NCI-H128 (cell line): ENCODE data around the gene AHCY.
A peak's percentile ranks its signal among the peaks of the same experiment; 100 is the strongest.

ENCODE experiments used
- DNase-seq: peaks from one replicate; lab custom pipeline; 2025; ENCODE audit not compliant: unreplicated experiment; lab: John Stamatoyannopoulos, UW

AHCY gene

DNA sequence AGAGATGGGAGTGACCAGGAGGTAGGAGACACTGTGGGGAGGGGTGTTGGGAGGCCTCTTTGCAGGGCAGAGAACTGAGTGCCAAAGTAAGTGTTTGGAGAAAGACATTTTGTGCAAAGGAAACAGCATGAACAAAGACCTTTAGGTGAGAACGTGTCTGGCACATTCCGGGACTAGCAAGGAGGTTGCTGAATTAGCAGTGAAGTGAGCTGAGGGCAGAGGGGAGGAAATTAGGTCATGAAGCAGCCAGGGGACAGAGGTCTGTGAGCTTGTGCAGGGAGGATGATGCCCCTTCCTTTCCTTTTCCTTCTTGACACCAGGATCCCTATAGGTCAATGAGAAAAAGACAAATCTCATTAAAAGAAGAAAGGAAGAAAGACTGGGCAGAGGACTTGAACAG lies 21.4 kb upstream of the AHCY start:
- no peak for DNase-seq

DNA sequence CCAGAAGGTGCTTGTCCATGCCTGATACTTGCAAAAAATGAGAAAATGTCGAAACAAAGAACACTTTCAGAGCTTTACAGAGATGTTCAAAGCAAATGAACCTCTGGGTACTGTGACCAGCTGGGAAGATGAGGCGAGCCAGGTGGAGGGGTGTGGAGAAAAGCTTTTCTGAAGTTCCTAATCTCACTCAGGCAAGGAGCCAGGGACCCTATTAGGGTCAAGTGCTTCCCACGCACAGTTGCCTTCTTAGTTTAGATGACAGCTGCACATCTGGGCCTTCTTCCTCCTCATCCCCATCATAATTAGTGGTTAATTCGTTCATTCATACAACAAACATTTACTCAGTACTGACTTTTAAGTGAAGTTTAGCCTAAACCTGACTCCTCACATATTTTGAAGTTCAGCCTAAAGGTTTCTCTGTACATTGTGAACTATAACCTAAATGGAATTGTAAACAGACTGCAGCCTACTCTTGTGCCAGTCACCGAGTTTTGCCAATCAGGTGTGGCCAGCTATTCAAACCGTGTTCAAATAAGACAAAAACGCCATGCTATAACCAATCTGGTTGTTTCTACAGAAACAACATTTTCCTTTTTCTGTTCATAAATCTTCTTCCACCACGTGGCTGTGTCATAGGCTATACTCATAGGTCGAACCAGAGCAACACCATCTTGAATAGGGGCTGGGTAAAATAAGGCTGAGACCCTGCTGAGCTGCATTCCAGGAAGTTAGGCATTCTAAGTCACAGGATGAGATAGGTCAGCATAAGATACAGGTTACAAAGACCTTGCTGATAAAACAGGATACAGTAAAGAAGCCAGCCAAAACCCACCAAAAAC lies 19.3 kb upstream of the AHCY start:
- DNase-seq = no peak

DNA sequence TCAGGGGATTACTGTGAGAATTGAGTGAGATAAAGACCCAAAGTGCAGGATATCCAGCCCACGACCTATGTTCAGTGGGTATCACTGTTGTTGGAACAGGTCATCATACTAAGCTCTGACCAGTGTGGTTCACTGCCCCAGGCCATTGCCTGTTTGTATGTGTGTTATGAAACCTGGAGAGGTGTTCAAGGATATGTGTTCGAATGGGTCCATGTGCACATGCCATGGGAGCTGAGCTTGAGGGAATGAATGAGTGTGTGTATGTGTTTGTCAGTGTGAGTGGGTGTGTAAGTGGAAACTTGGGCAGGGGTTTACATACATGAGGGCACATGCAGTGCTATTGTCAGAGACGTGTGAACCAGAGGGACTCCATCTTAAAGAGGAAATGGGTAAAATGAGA lies 17.7 kb upstream of the AHCY start:
- DNase-seq = no peak

DNA sequence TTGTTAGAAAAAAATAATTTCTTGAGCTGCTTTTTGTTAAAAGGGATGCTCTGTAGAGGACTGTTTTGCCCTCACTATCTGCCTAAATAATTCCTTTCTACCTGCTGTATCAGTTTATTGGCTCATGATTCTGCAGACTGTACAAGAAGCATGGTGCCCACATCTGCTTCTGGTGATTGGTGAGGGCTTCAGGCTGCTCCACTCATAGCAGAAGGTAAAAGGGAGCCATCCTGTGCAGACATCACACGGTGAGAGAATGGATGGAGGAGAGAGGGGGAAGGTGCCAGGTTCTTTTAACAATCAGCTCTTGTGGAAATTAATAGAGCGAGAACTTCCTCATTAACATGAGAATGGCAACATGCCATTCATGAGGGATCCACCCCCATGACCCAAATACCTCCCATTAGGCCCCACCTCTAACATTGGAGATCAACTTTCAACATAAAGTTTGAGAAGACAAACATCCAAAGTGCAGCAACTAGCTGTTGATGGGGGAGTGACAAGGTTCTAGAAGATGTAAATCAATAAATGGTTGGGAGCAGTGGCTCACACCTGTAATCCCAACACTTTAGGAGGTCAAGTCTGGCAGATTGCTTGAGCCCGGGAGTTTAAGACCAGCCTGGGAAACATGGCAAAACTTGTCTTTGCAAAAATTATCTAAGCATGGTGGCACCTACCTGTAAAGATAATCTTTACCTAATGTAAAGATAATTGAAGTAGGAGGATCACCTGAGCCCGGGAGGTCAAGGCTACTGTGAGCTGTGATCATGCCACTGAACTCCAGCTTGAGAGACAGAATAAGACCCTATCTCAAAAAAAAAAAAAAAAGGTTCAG lies 15.7 kb upstream of the AHCY start:
- no peak for DNase-seq

DNA sequence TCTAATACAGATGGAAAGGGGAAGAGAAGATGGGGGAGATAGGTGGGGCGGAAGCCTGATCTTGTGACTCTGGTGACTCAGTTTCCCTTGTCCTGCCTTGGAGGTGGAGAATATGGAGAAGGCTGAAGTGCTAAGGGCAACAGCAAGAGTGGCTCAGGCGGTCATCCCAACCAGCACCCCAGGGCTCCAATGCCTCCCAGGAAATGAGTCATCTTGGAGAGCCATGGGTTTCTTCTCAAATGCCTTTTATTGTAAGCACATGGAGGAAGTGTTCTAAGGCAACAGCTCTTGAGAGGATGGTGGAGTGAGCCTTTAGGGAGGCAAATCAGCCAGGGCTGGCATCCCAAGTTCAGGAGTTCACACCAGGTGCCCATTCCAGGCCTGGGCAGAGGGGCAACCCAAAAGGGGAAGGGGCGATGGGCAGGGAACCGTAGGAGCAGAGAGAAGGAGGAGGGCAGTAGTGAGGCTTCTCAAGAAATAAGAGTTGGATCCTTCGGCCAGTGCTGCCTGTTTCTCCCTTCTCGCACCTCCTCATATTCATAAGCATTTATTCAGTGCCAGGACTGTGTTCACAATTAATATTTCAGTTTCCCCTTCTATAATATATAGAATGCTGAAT lies 13.2 kb upstream of the AHCY start:
- DNase-seq = no peak

DNA sequence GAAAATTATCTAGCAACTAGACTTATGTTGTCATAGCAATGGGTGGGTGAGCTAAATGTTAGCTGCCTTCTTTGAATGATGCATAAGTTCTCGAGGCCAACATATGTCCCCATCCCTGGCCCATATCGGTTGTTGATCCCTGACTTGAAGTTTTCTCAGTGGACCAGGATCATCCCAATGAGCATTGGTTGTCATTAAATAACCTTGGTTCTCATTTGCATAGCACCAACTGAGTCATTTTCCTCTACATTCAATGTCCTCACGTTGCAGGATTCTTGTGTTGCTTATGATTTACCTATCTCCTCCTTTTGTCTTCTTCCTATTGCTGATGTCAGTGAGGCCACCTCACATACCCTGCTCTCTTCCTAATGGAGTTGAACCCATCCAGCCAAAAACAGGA lies 12.1 kb upstream of the AHCY start:
- no peak for DNase-seq

DNA sequence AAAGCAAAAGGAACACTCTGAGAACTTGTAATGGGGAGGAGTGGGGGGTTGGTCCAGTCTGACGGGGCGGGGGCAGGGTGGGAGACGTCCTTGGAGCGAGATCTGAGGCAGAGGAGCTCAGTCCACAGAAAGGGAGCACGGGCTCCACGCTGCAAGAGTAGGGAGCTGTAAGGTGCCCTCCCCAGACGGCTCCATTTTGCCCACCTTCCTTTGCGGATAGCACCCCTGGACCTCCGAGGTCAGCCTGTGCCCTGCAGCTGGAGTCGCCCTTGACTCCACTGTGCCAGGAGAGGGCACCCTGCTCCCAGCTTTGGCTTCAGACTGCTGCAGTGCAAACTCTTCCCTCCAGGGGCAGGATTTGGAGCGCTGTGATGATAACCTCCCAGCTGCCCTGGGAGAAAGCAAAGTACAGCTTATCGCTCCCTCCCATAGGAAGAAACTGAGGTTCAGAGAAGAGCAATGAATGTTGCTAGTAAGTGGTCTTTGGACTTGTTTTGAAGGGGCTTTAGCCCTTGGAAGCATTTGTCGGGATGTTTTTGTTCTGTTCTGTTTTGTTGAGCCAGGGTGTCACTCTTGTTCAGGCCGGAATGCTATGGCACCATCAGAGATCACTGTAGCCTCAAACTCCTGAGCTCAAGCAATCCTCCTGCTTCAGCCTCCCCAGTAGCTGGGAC lies 9.5 kb upstream of the AHCY start:
- peak; percentile 91 for DNase-seq

DNA sequence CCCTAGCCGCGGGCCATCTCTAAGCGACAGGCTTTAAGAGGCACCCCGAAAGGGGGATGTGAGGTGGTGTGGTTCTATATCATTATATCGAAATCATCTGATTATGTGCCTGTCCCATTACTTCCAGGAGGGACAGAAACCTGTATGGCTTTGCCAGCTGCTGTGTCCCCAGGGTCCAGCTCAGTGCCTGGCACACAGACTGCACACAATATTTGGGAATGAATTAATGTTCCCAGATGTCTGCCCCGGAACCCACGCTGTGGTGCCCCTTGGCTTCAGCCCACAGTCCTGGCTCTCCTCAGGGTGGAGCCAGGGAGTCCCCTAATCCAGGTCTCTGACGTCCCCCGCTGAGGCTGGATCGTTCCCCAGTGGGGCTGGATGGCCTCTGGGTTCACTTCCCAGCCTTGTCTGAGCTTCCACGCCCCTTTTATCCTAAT lies 8.9 kb upstream of the AHCY start:
- no peak for DNase-seq

DNA sequence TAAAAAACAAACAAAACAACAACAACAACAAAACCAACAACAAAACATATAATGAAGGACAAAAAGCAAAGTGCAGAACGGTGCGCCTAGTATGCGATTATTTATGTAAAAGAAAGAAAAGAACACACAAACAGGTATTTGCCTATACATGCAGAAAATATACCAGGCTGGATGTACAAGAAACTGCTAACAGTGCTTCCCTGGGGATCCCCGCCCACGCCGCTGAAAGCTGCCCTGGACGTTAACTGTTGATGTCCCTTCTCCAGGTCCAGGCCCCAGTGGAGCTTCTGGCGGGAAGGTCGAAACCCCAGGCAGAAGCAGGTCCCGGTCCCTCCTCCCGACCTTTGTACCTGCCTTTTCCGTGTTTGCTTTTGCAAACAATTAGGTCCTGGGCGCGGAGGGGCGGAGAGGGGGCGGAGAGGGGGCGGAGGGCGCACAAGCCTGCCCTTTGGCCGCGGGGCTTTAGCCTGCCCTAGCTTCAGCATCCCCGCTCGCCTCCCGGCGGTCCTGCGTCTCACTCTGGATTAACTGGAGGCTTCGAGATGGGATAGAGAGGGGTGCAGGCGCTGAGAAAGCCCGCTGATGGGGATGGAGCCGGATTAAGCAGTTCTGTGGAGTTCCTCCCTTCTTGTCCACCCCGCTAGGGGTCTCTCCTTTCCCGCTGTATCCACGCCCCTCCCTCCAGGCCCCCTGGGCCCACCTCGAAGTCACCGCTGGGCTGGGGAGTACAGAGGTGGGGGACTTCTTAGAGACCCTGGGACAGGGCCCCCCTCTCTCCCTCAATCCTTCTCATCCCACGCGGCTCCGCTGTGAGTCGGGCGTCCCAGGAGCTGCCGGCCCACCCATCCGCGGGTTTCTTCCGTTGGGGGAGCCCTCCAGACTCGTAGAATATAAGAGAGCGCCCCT lies 8.2 kb upstream of the AHCY start:
- no peak for DNase-seq

DNA sequence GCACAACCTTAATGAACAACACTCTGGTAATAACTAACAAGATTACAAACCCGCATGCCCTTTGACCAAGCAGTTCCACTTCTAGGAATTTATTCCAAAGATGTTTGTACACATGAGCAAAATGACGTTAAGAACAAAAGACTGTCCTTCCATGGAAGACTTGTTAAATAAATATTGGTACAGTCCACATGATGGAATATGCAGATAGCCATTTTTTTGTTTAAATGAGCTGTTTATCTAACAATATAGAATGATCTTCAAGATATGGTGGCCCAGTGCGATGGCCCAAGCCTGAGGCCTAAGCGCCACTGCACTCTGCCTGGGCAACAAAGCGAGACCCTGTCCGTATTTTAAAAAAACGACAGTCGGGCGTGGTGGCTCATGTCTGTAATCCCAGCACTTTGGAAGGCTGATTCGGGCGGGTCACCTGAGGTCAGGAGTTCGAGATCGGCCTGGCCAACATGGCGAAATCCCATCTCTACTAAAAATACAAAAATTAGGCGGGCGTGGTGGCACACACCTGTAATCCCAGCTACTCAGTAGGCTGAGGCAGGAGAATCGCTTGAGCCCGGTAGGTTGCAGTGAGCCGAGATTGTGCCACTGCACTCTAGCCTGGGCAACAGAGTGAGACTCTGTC lies 7.4 kb upstream of the AHCY start:
- no peak for DNase-seq

DNA sequence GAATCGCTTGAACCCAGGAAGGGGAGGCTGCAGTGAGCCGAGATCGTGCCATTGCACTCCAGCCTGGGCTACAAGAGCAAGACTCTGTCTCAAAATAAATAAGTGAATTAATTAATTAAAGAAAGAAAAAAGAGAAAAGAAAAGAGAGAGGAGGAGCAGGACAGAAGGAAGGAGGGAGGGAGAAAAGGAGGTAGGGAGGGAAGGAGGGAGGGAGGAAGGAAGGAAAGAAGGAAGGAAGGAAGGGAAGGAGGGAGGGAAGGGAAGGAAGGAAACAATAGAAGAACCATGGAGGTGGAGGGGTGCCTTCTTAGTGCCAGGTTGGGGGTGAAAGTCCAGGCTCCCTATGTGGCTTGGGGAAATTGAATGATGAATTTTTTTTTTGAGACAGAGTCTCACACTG lies 6.5 kb upstream of the AHCY start:
- no peak for DNase-seq

DNA sequence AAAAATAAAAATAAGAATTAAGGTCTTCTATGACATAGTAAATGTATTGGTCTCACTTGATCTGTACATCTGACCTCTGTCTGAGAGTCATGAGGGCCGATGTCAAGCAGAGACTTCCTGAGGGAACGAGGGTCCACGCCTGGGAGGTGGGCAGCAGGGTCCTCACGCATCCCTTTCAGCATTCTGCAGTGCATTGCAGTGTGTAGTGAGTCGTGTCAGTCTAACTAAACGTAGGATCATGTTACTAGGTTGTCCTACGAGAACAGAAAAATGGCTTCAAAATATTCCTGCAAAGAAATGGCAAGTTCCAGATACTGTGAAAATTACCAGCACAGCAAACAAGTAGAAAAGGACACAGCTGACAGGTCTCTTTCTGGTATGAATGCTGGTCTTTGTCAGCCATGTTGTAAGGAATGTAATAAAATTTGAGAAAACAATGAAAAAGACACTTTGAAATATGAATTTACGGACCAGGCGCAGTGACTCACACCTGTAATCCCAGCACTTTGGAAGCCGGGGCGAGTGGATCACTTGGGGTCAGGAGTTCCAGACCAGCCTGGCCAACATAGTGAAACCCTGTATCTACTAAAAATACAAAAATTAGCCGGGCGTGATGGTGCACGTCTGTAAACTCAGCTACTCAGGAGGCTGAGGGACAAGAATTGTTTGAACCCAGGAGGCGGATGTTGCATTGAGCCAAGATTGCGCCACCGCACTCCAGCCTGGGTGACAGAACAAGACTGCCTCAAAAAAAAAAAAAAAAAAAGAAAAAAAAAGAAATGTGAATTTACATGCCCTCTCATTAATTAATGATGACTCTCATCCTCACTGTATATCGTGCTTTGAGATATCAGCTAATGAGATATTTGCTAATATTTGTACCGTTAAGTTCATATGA lies 2.4 kb upstream of the AHCY start:
- DNase-seq = no peak

DNA sequence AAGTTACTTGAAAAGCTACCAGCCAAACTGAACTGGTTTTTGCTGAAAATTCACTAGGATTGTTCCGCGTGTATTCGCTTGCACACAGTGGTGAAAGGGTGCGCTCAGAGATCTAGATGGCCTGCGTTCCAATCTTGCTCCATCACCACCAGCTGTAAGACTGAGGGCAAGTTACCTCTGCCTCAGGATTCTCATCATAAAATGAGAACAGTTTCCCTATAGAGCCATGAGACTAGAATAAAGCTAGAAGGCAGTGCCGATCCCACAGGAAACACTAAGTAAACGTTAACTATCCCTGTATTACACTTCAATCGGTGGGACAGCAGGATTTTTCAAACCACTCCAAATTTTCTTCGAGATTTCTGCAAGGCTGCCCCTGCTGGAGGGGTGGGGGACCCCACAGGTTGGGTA lies 838 bp downstream of the AHCY start:
- DNase-seq = no peak

DNA sequence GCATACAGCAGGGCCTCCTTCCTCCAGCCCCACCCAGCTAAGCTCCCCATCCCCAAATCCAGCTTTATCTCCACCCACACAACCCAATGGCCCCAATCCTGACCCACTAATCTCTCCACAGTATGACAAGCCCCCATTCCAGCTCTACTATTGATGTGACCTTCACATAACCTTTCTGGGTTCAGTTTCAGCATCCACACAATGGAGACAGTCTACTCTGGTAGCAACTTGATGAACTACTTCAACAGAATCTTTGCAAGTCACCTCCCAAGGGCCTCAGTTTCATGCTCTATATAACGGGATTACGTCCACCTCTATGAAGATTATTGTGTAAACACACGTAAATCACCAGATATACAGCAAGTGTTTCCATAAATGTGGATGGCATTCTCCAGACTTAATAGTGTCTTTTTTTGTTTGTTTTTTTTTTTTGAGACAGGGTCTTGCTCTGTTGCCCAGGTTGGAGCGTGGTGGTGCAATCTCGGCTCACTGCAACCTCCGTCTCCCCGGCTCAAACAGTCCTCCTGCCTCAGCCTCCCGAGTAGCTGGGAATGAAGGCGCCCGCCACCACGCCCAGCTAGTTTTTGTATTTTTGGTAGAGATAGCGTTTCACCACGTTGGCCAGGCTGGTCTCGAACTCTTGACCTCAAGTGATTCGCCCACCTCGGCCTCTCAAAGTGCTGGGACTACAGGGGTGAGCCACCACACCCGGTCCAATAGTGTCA lies 1.4 kb downstream of the AHCY start:
- no peak for DNase-seq

DNA sequence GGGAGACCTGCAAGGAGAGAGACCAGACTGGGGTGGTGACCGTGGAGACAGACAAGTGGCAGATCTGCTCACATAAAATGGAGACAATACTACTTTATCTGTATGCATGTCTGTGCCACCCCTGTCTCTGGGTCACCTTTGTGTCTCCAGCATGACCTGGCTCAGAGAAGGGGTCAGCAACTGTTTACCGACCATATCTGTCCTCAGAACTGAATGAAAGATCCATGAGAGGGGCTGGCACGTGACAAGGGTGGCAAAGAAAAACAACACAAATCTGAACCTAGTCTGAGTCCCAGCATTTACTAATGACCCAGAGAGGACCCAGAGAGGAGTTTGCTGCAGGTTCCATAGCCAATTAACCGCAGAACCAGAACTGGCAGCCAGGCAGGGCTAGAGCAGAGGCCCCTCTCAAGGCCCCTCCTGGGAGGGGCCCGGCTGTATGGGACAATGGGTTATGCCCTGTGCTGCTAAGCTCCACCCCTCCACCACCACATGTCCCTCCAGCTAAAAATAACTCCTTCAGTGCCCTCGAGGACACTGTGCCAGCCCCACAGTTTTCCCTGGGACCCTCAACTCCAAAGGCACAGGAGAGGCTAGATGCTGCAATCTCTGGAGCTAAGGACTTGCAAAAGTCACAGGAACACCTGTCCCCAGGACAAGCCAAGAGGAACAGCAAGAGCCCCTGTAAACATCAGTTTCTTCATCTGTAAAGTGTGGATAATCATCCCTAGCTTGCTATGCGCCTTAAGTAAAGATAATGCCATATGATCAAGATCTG lies 2.2 kb downstream of the AHCY start:
- no peak for DNase-seq

DNA sequence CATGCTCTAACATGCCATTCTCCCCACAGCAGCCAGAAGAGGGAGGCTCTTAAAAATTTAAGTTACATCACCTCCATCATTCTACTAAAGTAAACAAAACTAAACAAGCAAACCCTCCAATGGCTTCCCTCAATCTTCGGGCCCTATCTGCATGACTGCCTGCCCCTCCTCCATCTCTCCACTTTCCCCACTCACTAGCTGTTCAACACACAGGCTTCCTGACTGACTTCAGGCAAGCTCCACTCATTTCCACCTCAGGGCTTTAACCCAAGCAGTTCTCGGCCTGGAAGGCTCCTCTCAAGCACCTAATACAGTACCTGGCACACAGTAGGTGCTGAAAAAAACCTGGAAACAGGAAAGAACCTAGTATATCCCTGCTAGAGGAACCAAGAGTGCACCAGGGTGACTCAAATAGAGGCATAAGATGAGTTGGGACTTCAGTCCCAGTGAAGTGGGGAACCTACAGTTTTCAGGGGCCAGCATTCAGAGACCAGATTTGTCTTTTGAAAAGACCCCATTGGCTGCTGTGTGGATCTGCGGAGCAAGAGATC lies 2.8 kb downstream of the AHCY start:
- DNase-seq = no peak
